K562 (cell line): ENCODE results near the gene POLR2L. TPM values are rescaled to one million over a fixed set of nuclear protein-coding genes. Genes with fewer than 3 reads are reported as not detected.
A peak's percentile ranks its signal among the peaks of the same experiment; 100 is the strongest.

ENCODE experiments used
- BDP1 ChIP-seq: IDR thresholded peaks from 3 replicates; pipeline ENCODE4 v1.6.1; 2011; ENCODE audit not compliant: insufficient read length, insufficient read depth
- BRCA1 ChIP-seq, 2 experiments: fragments of 450-650 bp in 1 of 2; sonication (generic) in 1 of 2; formaldehyde crosslinking in 1 of 2; IDR thresholded peaks; 2 replicates each; pipeline versions ENCODE4 v1.5.0 to v1.6.1; 2017 to 2020; ENCODE audit warnings: mild to moderate bottlenecking in 1 of 2, missing genetic modification reagents in 1 of 2
- CREB1 ChIP-seq, 2 experiments: sonication (generic) in 1 of 2; formaldehyde crosslinking in 1 of 2; IDR thresholded peaks; 2 replicates each; pipeline versions ENCODE4 v1.6.1 to v1.8.0; 2012 to 2022; ENCODE audit warnings: inconsistent platforms in 1 of 2, mild to moderate bottlenecking in 1 of 2, missing genetic modification reagents in 1 of 2, moderate library complexity in 1 of 2
- ETV6 ChIP-seq, 3 experiments: fragments of 150-350 bp in 1 of 3; sonication (generic) in 1 of 3; formaldehyde crosslinking in 1 of 3; IDR thresholded peaks; 2 replicates each; pipeline versions ENCODE4 v1.6.1 to v1.8.0; 2014 to 2022; ENCODE audit warnings: borderline replicate concordance in 2 of 3, low read depth in 2 of 3, antibody characterized with exemption in 1 of 3, low read length in 1 of 3, mild to moderate bottlenecking in 1 of 3, missing genetic modification reagents in 1 of 3
- FOXM1 ChIP-seq, 2 experiments: fragments of 450-650 bp in 1 of 2; sonication (generic) in 1 of 2; formaldehyde crosslinking in 1 of 2; IDR thresholded peaks; 2 replicates each; pipeline versions ENCODE4 v1.6.1 to v1.9.0; 2017 to 2022; ENCODE audit warnings: low read depth in 2 of 2, mild to moderate bottlenecking in 2 of 2, missing genetic modification reagents in 1 of 2, moderate library complexity in 1 of 2
- HINFP ChIP-seq: fragments of 450-650 bp; conservative IDR thresholded peaks from 2 replicates; pipeline ENCODE4 v1.6.1; 2016; ENCODE audit warnings: missing genetic modification characterization, low read depth, mild to moderate bottlenecking, control low read depth, missing compliant biosample characterization
- HIVEP1 ChIP-seq: fragments of 250-450 bp; sonication (Bioruptor Pico); IDR thresholded peaks from 2 replicates; pipeline ENCODE4 v1.4.0; 2020; ENCODE audit warnings: mild to moderate bottlenecking
- JUNB ChIP-seq: fragments of 450-650 bp; formaldehyde crosslinking; conservative IDR thresholded peaks from 2 replicates; pipeline ENCODE4 v1.4.0; 2020; ENCODE audit warnings: mild to moderate bottlenecking
- KAT8 ChIP-seq: fragments of 450-650 bp; IDR thresholded peaks from 2 replicates; pipeline ENCODE4 v1.6.1; 2016; ENCODE audit warnings: low read depth, mild to moderate bottlenecking
- LCOR ChIP-seq: sonication (generic); formaldehyde crosslinking; IDR thresholded peaks from 2 replicates; pipeline ENCODE4 v1.8.0; 2022; ENCODE audit warnings: mild to moderate bottlenecking, missing genetic modification reagents
- MAZ ChIP-seq, 2 experiments: fragments of 450-650 bp in 1 of 2; sonication (generic) in 1 of 2; formaldehyde crosslinking; IDR thresholded peaks in 1 of 2; conservative IDR thresholded peaks in 1 of 2; 2 replicates each; pipeline versions ENCODE4 v1.4.0 to v1.5.0; 2020; ENCODE audit warnings: mild to moderate bottlenecking in 1 of 2, missing genetic modification reagents in 1 of 2
- NUFIP1 ChIP-seq: fragments of 450-650 bp; IDR thresholded peaks from 2 replicates; pipeline ENCODE4 v1.6.1; 2018; ENCODE audit not compliant: partially characterized antibody
- PCBP2 ChIP-seq: fragments of 200-400 bp; formaldehyde crosslinking; IDR thresholded peaks from 2 replicates; pipeline ENCODE4 v1.6.1; 2018; ENCODE audit warnings: low read length, low read depth, mild to moderate bottlenecking, moderate library complexity; ENCODE audit not compliant: poor library complexity, severe bottlenecking
- PHF20 ChIP-seq: fragments of 450-650 bp; IDR thresholded peaks from 2 replicates; pipeline ENCODE4 v1.6.1; 2018; ENCODE audit not compliant: partially characterized antibody
- POLR3A ChIP-seq: IDR thresholded peaks from 2 replicates; pipeline ENCODE4 v1.6.1; 2011; ENCODE audit warnings: borderline replicate concordance, mild to moderate bottlenecking, moderate library complexity; ENCODE audit not compliant: insufficient read length, insufficient read depth; ENCODE audit errors: extremely low read depth
- PURB ChIP-seq: sonication (generic); formaldehyde crosslinking; IDR thresholded peaks from 2 replicates; pipeline ENCODE4 v1.9.0; 2021; ENCODE audit warnings: low read depth, mild to moderate bottlenecking, missing genetic modification reagents
- RBBP5 ChIP-seq: fragments of 200-600 bp; sonication (generic); IDR thresholded peaks from 2 replicates; pipeline ENCODE4 v1.6.1; 2012; ENCODE audit warnings: borderline replicate concordance, mild to moderate bottlenecking, low read length, control low read depth, inconsistent platforms; ENCODE audit not compliant: insufficient read depth, poor library complexity, severe bottlenecking
- RBFOX2 ChIP-seq: fragments of 200-400 bp; formaldehyde crosslinking; IDR thresholded peaks from 2 replicates; pipeline ENCODE4 v1.6.1; 2017; ENCODE audit warnings: low read depth, mild to moderate bottlenecking, low read length, moderate library complexity
- SMAD3 ChIP-seq: fragments of 450-650 bp; formaldehyde crosslinking; conservative IDR thresholded peaks from 2 replicates; pipeline ENCODE4 v1.4.0; 2020; ENCODE audit warnings: mild to moderate bottlenecking
- SMARCE1 ChIP-seq: fragments of 450-650 bp; IDR thresholded peaks from 2 replicates; pipeline ENCODE4 v1.7.1; 2016; ENCODE audit warnings: mild to moderate bottlenecking
- TCF3 ChIP-seq: sonication (generic); formaldehyde crosslinking; IDR thresholded peaks from 2 replicates; pipeline ENCODE4 v1.4.0; 2020; ENCODE audit warnings: mild to moderate bottlenecking, missing genetic modification reagents
- ZNF133 ChIP-seq: fragments of 250-450 bp; sonication (Bioruptor Pico); IDR thresholded peaks from 2 replicates; pipeline ENCODE4 v1.4.0; 2020; ENCODE audit warnings: mild to moderate bottlenecking
- ZNF165 ChIP-seq: fragments of 250-450 bp; sonication (Bioruptor Pico); IDR thresholded peaks from 2 replicates; pipeline ENCODE4 v1.4.0; 2020; ENCODE audit warnings: borderline replicate concordance
- ZNF184 ChIP-seq: sonication (generic); formaldehyde crosslinking; IDR thresholded peaks from 2 replicates; pipeline ENCODE4 v1.5.0; 2020; ENCODE audit warnings: missing genetic modification reagents
- polyA plus RNA-seq, 8 experiments: library from polyadenylated mRNA; depleted of rRNA in 4 of 8; stranded (reverse) in 5 of 8; unstranded in 3 of 8; fragments of >200 nt; fragmentation: Nextera tagmentation in 2 of 8; fragmentation: Illumina TruSeq in 1 of 8; extraction: Ambion mirVana in 2 of 8; extraction: Trizol in 1 of 8; gene quantifications; 2 replicates each; pipeline versions ENCODE4 v1.2.1 to v1.2.3, GENCODE V29; 2011 to 2014; ENCODE audit warnings: inconsistent platforms in 1 of 8, missing spikeins in 1 of 8
- total RNA-seq, 7 experiments: library from RNA; depleted of rRNA in 6 of 7; stranded (reverse); fragments of >200 nt in 6 of 7; fragmentation: Illumina TruSeq in 2 of 7; extraction: Trizol in 2 of 7; gene quantifications; 2 replicates each; pipeline versions ENCODE4 v1.2.1 to v1.2.3, GENCODE V29; 2011 to 2021; ENCODE audit warnings: low replicate concordance in 1 of 7
- TF ChIP-seq, protein P1 (sequence below): fragments of 250-450 bp; sonication (Bioruptor Pico); IDR thresholded peaks from 2 replicates; pipeline ENCODE4 v1.4.0; 2020; ENCODE audit warnings: mild to moderate bottlenecking, moderate library complexity

Gene POLR2L
- total and polyA plus RNA-seq, 9 of the 15 experiments (the other 6 are each of a cell fraction or from before 2014, with no cell fraction given), result 38.3 to 688 (median 108) TPM

- TF ChIP-seq HIVEP1 (CRISPR knock-in tag), result no peak
- no peak for TF ChIP-seq ZNF133
- no peak for TF ChIP-seq ZNF165
- TF ChIP-seq TCF3 (CRISPR knock-in tag), result peak; percentile 33; the same call in 1 of the 2 replicates
- TF ChIP-seq SMARCE1, result no peak
- no peak for TF ChIP-seq PCBP2
- TF ChIP-seq MAZ (CRISPR knock-in tag; conservative IDR thresholded peaks at IDR 0.05 in 1 of 2, IDR thresholded peaks at IDR 0.05 in 1 of 2), result peak; percentile 91 to 98
- TF ChIP-seq RBFOX2, result peak; percentile 96
- TF ChIP-seq BDP1, result no peak
- TF ChIP-seq SMAD3, result 0 out of 2 replicates have a peak, but pooled peaks have one; percentile 82
- no peak for TF ChIP-seq POLR3A
- TF ChIP-seq HINFP, result no peak
- no peak for TF ChIP-seq NUFIP1
- TF ChIP-seq FOXM1 (IDR thresholded peaks at IDR 0.05; ENCODE audit: low read depth), result no peak
- peak; percentile 89 for TF ChIP-seq FOXM1 (CRISPR knock-in tag; IDR thresholded peaks at IDR 0.05; ENCODE audit: low read depth)
- TF ChIP-seq, protein P1, sequence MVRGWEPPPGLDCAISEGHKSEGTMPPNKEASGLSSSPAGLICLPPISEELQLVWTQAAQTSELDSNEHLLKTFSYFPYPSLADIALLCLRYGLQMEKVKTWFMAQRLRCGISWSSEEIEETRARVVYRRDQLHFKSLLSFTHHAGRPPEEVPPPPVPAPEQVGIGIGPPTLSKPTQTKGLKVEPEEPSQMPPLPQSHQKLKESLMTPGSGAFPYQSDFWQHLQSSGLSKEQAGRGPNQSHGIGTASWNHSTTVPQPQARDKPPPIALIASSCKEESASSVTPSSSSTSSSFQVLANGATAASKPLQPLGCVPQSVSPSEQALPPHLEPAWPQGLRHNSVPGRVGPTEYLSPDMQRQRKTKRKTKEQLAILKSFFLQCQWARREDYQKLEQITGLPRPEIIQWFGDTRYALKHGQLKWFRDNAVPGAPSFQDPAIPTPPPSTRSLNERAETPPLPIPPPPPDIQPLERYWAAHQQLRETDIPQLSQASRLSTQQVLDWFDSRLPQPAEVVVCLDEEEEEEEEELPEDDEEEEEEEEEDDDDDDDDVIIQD, result no peak
- TF ChIP-seq ETV6 (IDR thresholded peaks at IDR 0.05; ENCODE audit: borderline replicate concordance in 1 of 2, low read depth in 2 of 2, low read length in 1 of 2), result no peak
- TF ChIP-seq ETV6 (CRISPR knock-in tag; IDR thresholded peaks at IDR 0.05; ENCODE audit: borderline replicate concordance), result no peak
- TF ChIP-seq RBBP5, result peak; percentile 72
- TF ChIP-seq BRCA1 (IDR thresholded peaks at IDR 0.05), result no peak
- TF ChIP-seq BRCA1 (CRISPR knock-in tag; IDR thresholded peaks at IDR 0.05), result no peak
- TF ChIP-seq PHF20, result peak; percentile 85
- TF ChIP-seq JUNB, result peak; percentile 36; the same call in 1 of the 2 replicates
- TF ChIP-seq LCOR (CRISPR knock-in tag), result peak; percentile 73
- peak; percentile 99 for TF ChIP-seq CREB1 (IDR thresholded peaks at IDR 0.05)
- peak; percentile 99 for TF ChIP-seq CREB1 (CRISPR knock-in tag; IDR thresholded peaks at IDR 0.05)
- TF ChIP-seq KAT8, result no peak
- no peak for TF ChIP-seq ZNF184 (CRISPR knock-in tag)
- no peak for TF ChIP-seq PURB
These were observed 32.9 kb downstream of the POLR2L start, which contains the start of gene RPLP2 (continued) for GRCh38 chr11:809287-810039.
